GM12878 (cell line): ENCODE data around the gene UBR3. TPM values are rescaled to one million over a fixed set of nuclear protein-coding genes. Genes with fewer than 3 reads are reported as not detected.

ENCODE experiments used
- ATAC-seq: fragments of 200-7000 bp; cut with Tn5 transposase; 3 replicates; pipeline ENCODE4 v1.9.1; 2020; ENCODE audit warnings: mild to moderate bottlenecking, moderate library complexity
- BruUV-seq: library from RNA; stranded (reverse); fragments of 400-500 nt; replicated peaks from 2 replicates; lab custom pipeline; 2021; lab: Mats Ljungman, UMichigan
- CTCF ChIA-PET: fragments of 300-600 bp; sonication (Branson Sonifier 250); formaldehyde crosslinking; extraction: SDS; loops from one replicate; lab custom pipeline; 2021; ENCODE audit warnings: inconsistent platforms; lab: Yijun Ruan, JAX
- POLR2A ChIA-PET: fragments of 350-600 bp; formaldehyde crosslinking; extraction: SDS; loops from one replicate; lab custom pipeline; 2021; ENCODE audit warnings: inconsistent platforms; lab: Charles Lee
- RAD21 ChIA-PET: fragments of 300-600 bp; sonication (Branson Sonifier 250); formaldehyde crosslinking; loops from one replicate; lab custom pipeline; 2023; ENCODE audit warnings: antibody characterized with exemption; ENCODE audit not compliant: unreplicated experiment; lab: Charles Lee
- SMC1A ChIA-PET: fragments of 300-600 bp; sonication (Branson Sonifier 250); formaldehyde crosslinking; loops from one replicate; lab custom pipeline; 2023; ENCODE audit not compliant: unreplicated experiment, uncharacterized antibody; lab: Charles Lee
- DNase-seq: peaks from one replicate; pipeline ENCODE4 v3.0.0-alpha.2; 2011; ENCODE audit warnings: low read depth, low spot score
- FAIRE-seq: peaks from 3 replicates; lab custom pipeline; 2011; peaks lifted over from hg19 to GRCh38; lab: Jason Lieb, UNC
- H2AFZ ChIP-seq: 2 replicates; pipeline ENCODE4 v1.6.0; 2011; ENCODE audit warnings: low read depth, low read length, control low read depth; ENCODE audit not compliant: control insufficient read depth
- H3K27ac ChIP-seq: 2 replicates; pipeline ENCODE4 v1.5.1; 2011; ENCODE audit warnings: control low read depth; ENCODE audit not compliant: control insufficient read depth, insufficient read depth
- H3K27me3 ChIP-seq, 2 experiments: replicated peaks in 1 of 2; 2 replicates each; pipeline versions ENCODE4 v1.6.0 to v1.6.1; 2011; ENCODE audit warnings: low read length in 1 of 2; ENCODE audit not compliant: control insufficient read depth in 2 of 2, insufficient read depth in 2 of 2
- H3K36me3 ChIP-seq, 2 experiments: 2 replicates each; pipeline ENCODE4 v1.5.1; 2011; ENCODE audit warnings: low read length in 1 of 2; ENCODE audit not compliant: control insufficient read depth in 2 of 2, insufficient read depth in 2 of 2
- H3K4me1 ChIP-seq: 2 replicates; pipeline ENCODE4 v1.6.1; 2011; ENCODE audit warnings: mild to moderate bottlenecking, low read length, moderate library complexity, mixed read lengths; ENCODE audit not compliant: control insufficient read depth, insufficient read depth
- H3K4me2 ChIP-seq: 2 replicates; pipeline ENCODE4 v1.6.0; 2011; ENCODE audit warnings: control low read depth; ENCODE audit not compliant: control insufficient read depth, insufficient read depth
- H3K4me3 ChIP-seq: fragments of 200-600 bp; sonication (generic); 2 replicates; pipeline ENCODE4 v1.5.1; 2016
- H3K79me2 ChIP-seq: 2 replicates; pipeline ENCODE4 v1.6.0; 2011; ENCODE audit warnings: low read length; ENCODE audit not compliant: control insufficient read depth, insufficient read depth
- H3K9ac ChIP-seq: 2 replicates; pipeline ENCODE4 v1.8.0; 2011; ENCODE audit warnings: low read length, control low read depth, mixed read lengths; ENCODE audit not compliant: control insufficient read depth, insufficient read depth
- H3K9me3 ChIP-seq: replicated peaks from 3 replicates; pipeline ENCODE4 v1.5.1; 2011; ENCODE audit warnings: mild to moderate bottlenecking, low read length; ENCODE audit not compliant: control insufficient read depth, insufficient read depth
- H4K20me1 ChIP-seq: 2 replicates; pipeline ENCODE4 v1.6.0; 2011; ENCODE audit not compliant: control insufficient read depth, insufficient read depth
- CBX3 ChIP-seq: fragments of 200-600 bp; sonication (generic); IDR thresholded peaks from 2 replicates; pipeline ENCODE4 v1.6.1; 2016; ENCODE audit warnings: low read depth, borderline replicate concordance
- CBX5 ChIP-seq: sonication (generic); IDR thresholded peaks from 2 replicates; pipeline ENCODE4 v1.6.1; 2016; ENCODE audit warnings: low read depth, moderate library complexity, mild to moderate bottlenecking, inconsistent platforms
- E2F8 ChIP-seq: fragments of 450-650 bp; IDR thresholded peaks from 2 replicates; pipeline ENCODE4 v1.6.1; 2018; ENCODE audit warnings: mild to moderate bottlenecking, low read depth, moderate library complexity; ENCODE audit not compliant: partially characterized antibody
- ELK1 ChIP-seq: IDR thresholded peaks from 2 replicates; pipeline ENCODE4 v1.6.1; 2012; ENCODE audit warnings: low read depth, low read length, improper control_type of control experiment
- POLR2A ChIP-seq: IDR thresholded peaks from 2 replicates; pipeline ENCODE4 v1.6.1; 2011; ENCODE audit warnings: low read depth, mild to moderate bottlenecking, low read length
- POLR2AphosphoS5 ChIP-seq: IDR thresholded peaks from 2 replicates; pipeline ENCODE4 v1.6.1; 2011; ENCODE audit warnings: mild to moderate bottlenecking, low read length, inconsistent platforms
- RB1 ChIP-seq: fragments of 450-650 bp; formaldehyde crosslinking; IDR thresholded peaks from 2 replicates; pipeline ENCODE4 v1.6.1; 2017; ENCODE audit warnings: mild to moderate bottlenecking, borderline replicate concordance
- RCOR1 ChIP-seq: conservative IDR thresholded peaks from 2 replicates; pipeline ENCODE4 v1.6.1; 2012; ENCODE audit warnings: low read depth, low read length, improper control_type of control experiment
- RELA ChIP-seq: fragments of 450-650 bp; IDR thresholded peaks from 2 replicates; pipeline ENCODE4 v1.8.0; 2014; ENCODE audit warnings: borderline replicate concordance; ENCODE audit not compliant: partially characterized antibody
- SIN3A ChIP-seq: IDR thresholded peaks from 2 replicates; pipeline ENCODE4 v1.6.1; 2012; ENCODE audit warnings: low read depth, low read length, improper control_type of control experiment
- SKIL ChIP-seq: fragments of 450-650 bp; IDR thresholded peaks from 2 replicates; pipeline ENCODE4 v1.6.1; 2017; ENCODE audit warnings: mild to moderate bottlenecking, low read depth, inconsistent platforms; ENCODE audit not compliant: poor library complexity, severe bottlenecking
- SRF ChIP-seq, 2 experiments: IDR thresholded peaks; 2 replicates each; pipeline ENCODE4 v1.6.1; 2011; ENCODE audit warnings: low read depth in 2 of 2, low read length in 2 of 2, mild to moderate bottlenecking in 1 of 2, moderate library complexity in 1 of 2
- TBL1XR1 ChIP-seq: IDR thresholded peaks from 2 replicates; pipeline ENCODE4 v1.6.1; 2012; ENCODE audit warnings: low read depth, low read length, improper control_type of control experiment
- WRNIP1 ChIP-seq: IDR thresholded peaks from 2 replicates; pipeline ENCODE4 v1.6.1; 2011; ENCODE audit warnings: low read depth, low read length, improper control_type of control experiment, borderline replicate concordance
- ZBTB11 ChIP-seq: fragments of 450-650 bp; formaldehyde crosslinking; IDR thresholded peaks from 2 replicates; pipeline ENCODE4 v1.5.0; 2022; ENCODE audit warnings: mild to moderate bottlenecking, missing genetic modification characterization
- in situ Hi-C: fragments of 300-500 bp; cut with MboI; formaldehyde crosslinking; loops from 9 replicates; pipeline ENCODE4 v1.14.3; 2018; ENCODE audit warnings: mixed read lengths
- intact Hi-C: fragments of 100-400 bp; cut with micrococcal nuclease; formaldehyde crosslinking; loops from one replicate; pipeline ENCODE4 v1.14.2; 2022; ENCODE audit not compliant: unreplicated experiment
- polyA plus RNA-seq, 11 experiments: library from polyadenylated mRNA; depleted of rRNA in 4 of 11; unstranded in 6 of 11; stranded (reverse) in 5 of 11; fragments of >200 nt; fragmentation: Nextera tagmentation in 4 of 11; fragmentation: Illumina TruSeq in 1 of 11; extraction: Ambion mirVana in 4 of 11; extraction: Trizol in 1 of 11; gene quantifications; 1 replicate in 1 of 11; 2 replicates in 10 of 11; pipeline versions ENCODE4 v1.2.1 to v1.2.3, GENCODE V29; 2011 to 2016; ENCODE audit warnings: inconsistent platforms in 2 of 11, missing spikeins in 2 of 11, low read depth in 1 of 11
- total RNA-seq, 4 experiments: library from RNA; depleted of rRNA in 3 of 4; stranded (reverse); fragments of >200 nt in 3 of 4; fragmentation: Illumina TruSeq in 1 of 4; extraction: Trizol in 1 of 4; gene quantifications; 2 replicates each; pipeline versions ENCODE4 v1.2.1 to v1.2.3, GENCODE V29; 2013 to 2021

Gene UBR3
- total and polyA plus RNA-seq, 10 of the 15 experiments (the other 5 are each of a cell fraction or from before 2014, with no cell fraction given): 3.8 to 22.9 (median 11.2) TPM

- RAD21 ChIA-PET: no interaction called here
- no peak for FAIRE-seq
- no peak overlapping the region for H3K27ac ChIP-seq
- H3K9me3 ChIP-seq: no peaks in the 10 kb centered on the region; the same call in 1 of the 3 replicates
- POLR2A ChIA-PET: no interaction called here
- no peak overlapping the region for H2AFZ ChIP-seq
- no peak for DNase-seq
- TF ChIP-seq SRF (IDR thresholded peaks at IDR 0.05; ENCODE audit: low read depth in 2 of 2, low read length in 2 of 2) (no peak), TBL1XR1 (no peak), RCOR1 (no peak), E2F8 (no peak), RELA (no peak), WRNIP1 (no peak), POLR2AphosphoS5 (no peak), RB1 (no peak), SIN3A (no peak), POLR2A (no peak), CBX5 (no peak), CBX3 (no peak), ELK1 (no peak), ZBTB11 (CRISPR knock-in tag) (no peak), SKIL (no peak)
- in situ Hi-C loops (no loop called here), intact Hi-C loops (no loop called here)
- H3K27me3 ChIP-seq: no peaks in the 10 kb centered on the region
- H3K4me2 ChIP-seq: no peak overlapping the region
- H3K36me3 ChIP-seq: no peaks in the 10 kb centered on the region; a peak in 2 of 4 replicates
- SMC1A ChIA-PET: interaction anchor here (0.8 to 1.8 kb wide), 3 partner anchors 9 to 180 kb away, joined by 3 to 4 read pairs (median 3); no protein-coding TSS in a partner anchor
- no peaks in the 10 kb centered on the region for H3K79me2 ChIP-seq
- H3K4me1 ChIP-seq: peaks cover 4% of the 10 kb centered on the region
- H3K4me3 ChIP-seq: no peak overlapping the region
- H4K20me1 ChIP-seq: no peaks in the 10 kb centered on the region
- CTCF ChIA-PET: interaction anchor here (0.6 kb wide), 1 partner anchor 37 kb away, joined by 3 read pairs; no protein-coding TSS in a partner anchor
- no peak overlapping the region for H3K9ac ChIP-seq
- BruUV-seq: no TSS peak
- no peak for ATAC-seq
Observed at GRCh38 chr2:170029551-170029950, 202.3 kb downstream of the UBR3 start.
